ENCODE results near the gene ZNF827. TPM values are rescaled to one million over a fixed set of nuclear protein-coding genes. Genes with fewer than 3 reads are reported as not detected.

Gene ZNF827
- total RNA-seq, 1 donor from 2014 or later, result 27.2 TPM

DNA sequence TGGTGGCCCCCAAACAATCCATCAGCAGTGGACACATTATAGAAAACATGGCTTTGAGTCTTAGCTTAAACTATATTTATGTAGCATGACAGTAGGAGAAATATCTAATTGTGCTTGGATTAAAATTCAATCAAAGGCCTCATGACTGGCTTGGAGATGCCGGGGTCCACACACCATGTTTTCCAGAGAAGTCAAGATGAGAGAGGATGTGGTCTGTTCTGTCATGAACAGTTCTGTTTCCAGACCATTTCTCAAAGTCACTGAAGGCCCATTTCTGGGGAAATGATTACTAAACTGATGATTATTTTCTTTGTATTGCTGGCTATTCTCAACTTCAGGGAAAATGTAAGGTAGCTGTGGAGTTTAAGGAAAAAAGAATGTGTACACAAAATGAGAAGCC lies 182.4 kb downstream of the ZNF827 start:
- POLR2A ChIA-PET, result no interaction called here
- intact Hi-C loops (cut with micrococcal nuclease), result no loop called here
- ATAC-seq (ENCODE audit: low read depth) (no peak), DNase-seq (no peak)
- H3K4me3 Mint-ChIP-seq, result no peak overlapping the region
- peaks cover 27% of the 10 kb centered on the region for H3K36me3 Mint-ChIP-seq (ENCODE audit: low read depth)
- no peaks in the 10 kb centered on the region for H3K9me3 Mint-ChIP-seq
- no peak overlapping the region for H3K27ac Mint-ChIP-seq
- no peak for TF ChIP-seq CTCF (IDR thresholded peaks at IDR 0.05)
- CTCF ChIA-PET, result no interaction called here
- peaks cover 1% of the 10 kb centered on the region for H3K27me3 Mint-ChIP-seq
- H3K4me1 Mint-ChIP-seq, result no peaks in the 10 kb centered on the region

DNA sequence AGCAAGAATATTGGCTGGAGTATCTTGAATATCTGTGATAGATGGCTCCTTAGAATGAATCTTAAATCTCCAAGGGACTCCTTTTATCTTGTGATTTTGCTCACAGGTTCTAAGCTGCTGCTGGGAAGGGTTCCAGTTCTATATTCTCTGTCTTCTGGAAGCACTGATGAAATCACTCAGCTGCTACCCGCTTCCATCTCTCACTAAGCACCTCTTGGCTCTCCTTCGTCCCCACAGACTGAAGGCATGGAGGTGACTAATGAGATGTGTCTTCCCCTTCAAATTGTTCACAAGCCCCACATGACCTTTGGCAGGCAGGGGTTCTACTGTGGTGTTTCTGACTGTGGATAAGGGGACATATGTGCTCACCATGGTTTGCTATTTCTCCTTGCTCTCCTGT lies 182.8 kb downstream of the ZNF827 start:
- DNase-seq, result no peak
- Mint-ChIP-seq H3K27me3 (peaks cover 1% of the 10 kb centered on the region), H3K27ac (no peak overlapping the region), H3K4me1 (no peaks in the 10 kb centered on the region), H3K4me3 (no peak overlapping the region), H3K9me3 (no peaks in the 10 kb centered on the region), H3K36me3 (ENCODE audit: low read depth) (peaks cover 22% of the 10 kb centered on the region)
- CTCF ChIA-PET, result no interaction called here
- no peak for TF ChIP-seq CTCF (IDR thresholded peaks at IDR 0.05)
- intact Hi-C loops (cut with micrococcal nuclease), result no loop called here
- ATAC-seq (ENCODE audit: low read depth), result no peak
- POLR2A ChIA-PET, result no interaction called here

GRCh38 chr4:145743641-145744040 lies 195.0 kb downstream of the ZNF827 start:
- no peaks in the 10 kb centered on the region for H3K4me1 Mint-ChIP-seq
- H3K4me3 Mint-ChIP-seq, result no peak overlapping the region
- H3K27ac Mint-ChIP-seq, result no peak overlapping the region
- peaks cover 11% of the 10 kb centered on the region for H3K27me3 Mint-ChIP-seq
- ATAC-seq (ENCODE audit: low read depth) (no peak), DNase-seq (no peak)
- no peak for TF ChIP-seq CTCF (IDR thresholded peaks at IDR 0.05)
- H3K36me3 Mint-ChIP-seq (ENCODE audit: low read depth), result no peaks in the 10 kb centered on the region
- ChIA-PET POLR2A (no interaction called here), CTCF (no interaction called here)
- intact Hi-C loops (cut with micrococcal nuclease), result no loop called here
- peaks cover 7% of the 10 kb centered on the region for H3K9me3 Mint-ChIP-seq

- no peak for TF ChIP-seq CTCF (IDR thresholded peaks at IDR 0.05)
- intact Hi-C loops (cut with micrococcal nuclease), result no loop called here
- H3K27ac Mint-ChIP-seq, result no peak overlapping the region
- H3K4me3 Mint-ChIP-seq, result no peak overlapping the region
- H3K36me3 Mint-ChIP-seq (ENCODE audit: low read depth), result no peaks in the 10 kb centered on the region
- H3K9me3 Mint-ChIP-seq, result peaks cover 6% of the 10 kb centered on the region
- ChIA-PET POLR2A (no interaction called here), CTCF (no interaction called here)
- ATAC-seq (ENCODE audit: low read depth), result no peak
- H3K4me1 Mint-ChIP-seq, result no peaks in the 10 kb centered on the region
- peaks cover 9% of the 10 kb centered on the region for H3K27me3 Mint-ChIP-seq
- no peak for DNase-seq
Measured at GRCh38 chr4:145740806-145741205, 197.8 kb downstream of the ZNF827 start.

DNA sequence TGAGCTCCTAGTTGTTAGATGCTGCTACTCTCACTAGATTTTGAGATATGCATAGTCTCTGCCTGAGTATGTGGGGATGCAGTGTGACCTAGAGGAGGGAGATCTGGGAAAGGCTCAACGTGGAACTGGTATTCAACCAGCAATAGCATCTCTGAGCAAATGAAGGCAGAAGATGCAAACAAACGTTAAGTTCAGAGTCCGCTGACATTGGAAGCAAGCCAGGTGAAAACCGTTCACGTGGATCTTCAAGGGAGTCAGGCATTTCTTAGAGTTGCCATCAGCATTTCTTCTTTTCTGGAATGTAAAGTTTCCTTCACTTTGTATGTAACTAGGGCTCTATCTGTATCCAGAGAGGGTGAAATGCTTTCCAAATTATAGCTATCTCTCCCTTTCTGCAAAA lies 198.8 kb downstream of the ZNF827 start:
- DNase-seq (no peak), ATAC-seq (ENCODE audit: low read depth) (no peak)
- Mint-ChIP-seq H3K27ac (no peak overlapping the region), H3K27me3 (peaks cover 7% of the 10 kb centered on the region), H3K9me3 (no peaks in the 10 kb centered on the region), H3K4me1 (no peaks in the 10 kb centered on the region), H3K4me3 (no peak overlapping the region), H3K36me3 (ENCODE audit: low read depth) (no peaks in the 10 kb centered on the region)
- ChIA-PET CTCF (no interaction called here), POLR2A (no interaction called here)
- no peak for TF ChIP-seq CTCF (IDR thresholded peaks at IDR 0.05)
- intact Hi-C loops (cut with micrococcal nuclease), result loop anchor here (10.0 kb wide), 1 partner anchor 325 kb away; no protein-coding TSS in a partner anchor

All from activated B cell treated with CpG ODN at 0.5 μM for 24 hours (primary cell).